ENCODE measurements around the gene MBD3L5.

DNA sequence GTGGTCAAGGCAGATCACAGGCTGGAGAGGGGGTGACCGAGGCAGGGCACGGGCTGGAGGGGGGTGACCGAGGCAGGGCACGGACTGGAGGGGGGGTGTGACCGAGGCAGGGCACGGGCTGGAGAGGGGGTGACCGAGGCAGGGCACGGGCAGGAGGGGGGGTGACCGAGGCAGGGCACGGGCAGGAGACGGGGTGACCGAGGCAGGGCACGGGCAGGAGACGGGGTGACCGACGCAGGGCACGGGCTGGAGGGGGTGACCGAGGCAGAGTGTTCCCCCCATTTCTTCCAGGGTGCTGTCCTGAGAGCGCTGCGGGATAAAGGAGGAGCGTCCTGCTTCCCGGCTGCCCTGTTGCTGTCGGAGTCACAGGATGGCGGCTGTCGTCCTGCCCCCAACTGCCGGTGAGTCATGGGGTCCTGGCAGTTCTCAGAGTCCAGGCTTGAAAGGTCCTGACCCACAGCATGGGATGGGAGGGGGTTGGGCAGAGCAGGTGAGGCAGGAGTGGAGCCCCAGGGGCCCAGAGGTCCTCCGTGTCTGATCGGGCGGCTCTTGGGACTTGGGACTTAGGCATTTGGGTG, 44.4 kb downstream of the MBD3L5 start:
- TF ChIP-seq, protein P1, sequence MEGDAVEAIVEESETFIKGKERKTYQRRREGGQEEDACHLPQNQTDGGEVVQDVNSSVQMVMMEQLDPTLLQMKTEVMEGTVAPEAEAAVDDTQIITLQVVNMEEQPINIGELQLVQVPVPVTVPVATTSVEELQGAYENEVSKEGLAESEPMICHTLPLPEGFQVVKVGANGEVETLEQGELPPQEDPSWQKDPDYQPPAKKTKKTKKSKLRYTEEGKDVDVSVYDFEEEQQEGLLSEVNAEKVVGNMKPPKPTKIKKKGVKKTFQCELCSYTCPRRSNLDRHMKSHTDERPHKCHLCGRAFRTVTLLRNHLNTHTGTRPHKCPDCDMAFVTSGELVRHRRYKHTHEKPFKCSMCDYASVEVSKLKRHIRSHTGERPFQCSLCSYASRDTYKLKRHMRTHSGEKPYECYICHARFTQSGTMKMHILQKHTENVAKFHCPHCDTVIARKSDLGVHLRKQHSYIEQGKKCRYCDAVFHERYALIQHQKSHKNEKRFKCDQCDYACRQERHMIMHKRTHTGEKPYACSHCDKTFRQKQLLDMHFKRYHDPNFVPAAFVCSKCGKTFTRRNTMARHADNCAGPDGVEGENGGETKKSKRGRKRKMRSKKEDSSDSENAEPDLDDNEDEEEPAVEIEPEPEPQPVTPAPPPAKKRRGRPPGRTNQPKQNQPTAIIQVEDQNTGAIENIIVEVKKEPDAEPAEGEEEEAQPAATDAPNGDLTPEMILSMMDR (IDR thresholded peaks at IDR 0.05; ENCODE audit: low read depth, low read length): no peak
- TF ChIP-seq EZH2phosphoT487 (IDR thresholded peaks at IDR 0.05; ENCODE audit: low read depth): no peak

Measured in OCI-LY3 (cell line).